Raji (cell line): ENCODE measurements around the gene LRRC8E.

Experiments
- POLR2A ChIP-seq: IDR thresholded peaks from 2 replicates; pipeline ENCODE4 v1.6.1; 2011; ENCODE audit warnings: low read depth, low read length, control low read depth; ENCODE audit not compliant: insufficient read depth

LRRC8E gene

GRCh38 chr19:7871437-7872305, 16.6 kb upstream of the LRRC8E start:
- TF ChIP-seq POLR2A, result no peak

GRCh38 chr19:7872306-7873204, 15.8 kb upstream of the LRRC8E start:
- TF ChIP-seq POLR2A, result no peak

GRCh38 chr19:7873304-7874075, 14.8 kb upstream of the LRRC8E start:
- no peak for TF ChIP-seq POLR2A

- no peak for TF ChIP-seq POLR2A
Observed at GRCh38 chr19:7874076-7874896, 14.0 kb upstream of the LRRC8E start, which contains the start of gene PRR36. PRR36 (minus strand) TSS chr19:7874390; CDS start chr19:7873689, 701 bp downstream.

- no peak for TF ChIP-seq POLR2A
Observed at GRCh38 chr19:7874897-7875273, 13.4 kb upstream of the LRRC8E start.

GRCh38 chr19:7877249-7877836, 11.0 kb upstream of the LRRC8E start:
- TF ChIP-seq POLR2A, result no peak

- TF ChIP-seq POLR2A, result no peak
Observed at GRCh38 chr19:7879111-7879807, 9.1 kb upstream of the LRRC8E start.

- no peak for TF ChIP-seq POLR2A
Observed at GRCh38 chr19:7879836-7880235, 8.5 kb upstream of the LRRC8E start.

GRCh38 chr19:7881910-7882309, 6.4 kb upstream of the LRRC8E start:
- TF ChIP-seq POLR2A, result no peak

GRCh38 chr19:7883105-7883504, 5.2 kb upstream of the LRRC8E start:
- TF ChIP-seq POLR2A, result no peak

GRCh38 chr19:7883796-7884570, 4.3 kb upstream of the LRRC8E start:
- TF ChIP-seq POLR2A, result no peak

- no peak for TF ChIP-seq POLR2A
Observed at GRCh38 chr19:7885818-7886217, 2.5 kb upstream of the LRRC8E start.
